Measurements from ENCODE around the gene KCNN2. TPM values are rescaled to one million over a fixed set of nuclear protein-coding genes. Genes with fewer than 3 reads are reported as not detected.

KCNN2 gene
- not detected in 2 replicates for total RNA-seq

DNA sequence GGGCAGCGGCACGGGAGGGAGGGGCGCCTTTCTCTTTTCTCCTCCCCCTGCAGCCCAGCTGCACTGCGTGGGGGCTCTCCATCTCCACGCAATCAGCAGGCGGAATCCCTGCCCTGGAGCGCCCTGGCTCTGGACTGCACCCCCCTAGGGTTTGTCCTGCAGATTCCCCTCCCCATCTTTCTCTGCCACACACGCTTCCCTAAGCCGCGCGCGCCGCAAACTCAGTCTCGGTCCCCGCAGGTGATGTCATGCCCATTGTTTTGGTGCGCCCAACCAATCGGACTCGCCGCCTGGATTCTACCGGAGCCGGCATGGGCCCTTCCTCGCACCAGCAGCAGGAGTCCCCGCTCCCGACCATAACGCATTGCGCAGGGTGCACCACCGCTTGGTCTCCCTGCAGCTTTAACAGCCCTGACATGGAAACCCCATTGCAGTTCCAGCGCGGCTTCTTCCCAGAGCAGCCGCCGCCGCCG, at the start of gene KCNN2:
Gene KCNN2 (plus strand): TSS at position 347 of the 473 bp plus-strand sequence. CDS start 70 bp downstream, at position 417.
- DNase-seq, result no peak
- Mint-ChIP-seq H3K9me3 (no peaks in the 10 kb centered on the region), H3K4me3 (peak within 1 kb of the TSS; percentile 35), H3K27me3 (peaks cover 54% of the 10 kb centered on the region), H3K27ac (peak within 1 kb of the TSS; percentile 58), H3K36me3 (ENCODE audit: low read depth) (no peaks in the 10 kb centered on the region), H3K4me1 (no peaks in the 10 kb centered on the region)
- intact Hi-C loops (cut with micrococcal nuclease), result loop anchor here (10.0 kb wide), 1 partner anchor 307 kb away; no protein-coding TSS in a partner anchor

DNA sequence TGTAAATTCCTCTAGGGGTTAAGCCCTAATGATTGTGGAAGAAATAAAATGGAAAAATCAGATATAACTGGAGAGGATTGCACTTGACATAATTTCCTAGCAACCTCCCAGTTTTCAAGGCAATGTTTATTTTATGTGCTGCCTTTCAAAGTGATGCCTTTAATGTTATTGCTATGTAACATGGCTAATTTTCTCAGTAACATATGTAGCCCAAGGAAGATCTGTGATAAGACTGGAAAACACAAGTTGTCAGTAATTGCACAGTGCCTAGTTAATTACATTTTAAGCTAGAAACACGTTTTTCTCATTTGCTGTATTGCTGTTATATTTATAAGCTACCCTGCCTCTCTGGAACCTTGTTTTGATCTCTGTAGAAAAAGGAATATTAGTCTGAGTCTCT, 49.2 kb upstream of the KCNN2 start:
- Mint-ChIP-seq H3K27me3 (no peaks in the 10 kb centered on the region), H3K4me1 (no peaks in the 10 kb centered on the region), H3K9me3 (no peaks in the 10 kb centered on the region), H3K4me3 (no peak overlapping the region), H3K36me3 (ENCODE audit: low read depth) (no peaks in the 10 kb centered on the region), H3K27ac (no peak overlapping the region)
- no peak for DNase-seq
- intact Hi-C loops (cut with micrococcal nuclease), result no loop called here

DNA sequence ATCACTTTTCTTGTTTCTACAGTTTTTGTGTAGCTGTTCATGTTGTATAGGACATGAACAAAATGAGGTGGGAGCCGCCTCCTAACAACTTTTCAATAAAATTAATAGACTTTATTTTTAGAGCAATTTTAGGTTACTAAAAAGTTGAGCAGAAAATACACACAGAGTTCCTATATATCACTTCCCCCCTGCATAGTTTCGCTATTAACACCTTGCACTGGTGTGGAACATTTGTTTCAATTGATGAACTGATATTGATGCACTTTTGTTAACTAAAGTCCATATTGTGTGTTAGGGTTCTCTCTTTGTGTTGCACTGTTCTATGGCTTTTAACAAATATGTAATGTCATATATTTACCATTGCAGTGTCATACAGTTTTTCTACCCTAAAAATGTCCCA, 47.8 kb upstream of the KCNN2 start:
- Mint-ChIP-seq H3K27ac (no peak overlapping the region), H3K36me3 (ENCODE audit: low read depth) (no peaks in the 10 kb centered on the region), H3K27me3 (no peaks in the 10 kb centered on the region), H3K4me1 (no peaks in the 10 kb centered on the region), H3K9me3 (no peaks in the 10 kb centered on the region), H3K4me3 (no peak overlapping the region)
- DNase-seq, result no peak
- intact Hi-C loops (cut with micrococcal nuclease), result no loop called here

DNA sequence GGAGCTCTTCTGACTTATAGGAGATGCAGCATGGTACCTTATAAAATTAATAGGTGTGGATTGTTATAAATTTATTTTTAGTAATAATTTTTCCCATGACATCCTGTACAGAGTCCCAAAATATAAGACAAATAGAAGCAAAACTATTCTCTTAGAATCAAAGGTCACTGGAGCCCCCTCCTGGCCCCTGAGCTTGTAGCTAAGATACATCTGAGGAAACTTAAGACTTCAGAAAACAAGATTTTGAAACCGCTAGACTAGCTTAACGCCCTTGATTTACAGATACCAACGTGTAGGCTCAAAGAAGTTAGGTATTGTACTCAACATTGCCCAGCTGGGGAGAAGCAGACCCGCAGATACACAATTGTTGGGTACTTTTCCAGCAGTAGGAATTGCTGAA, 45.7 kb upstream of the KCNN2 start:
- Mint-ChIP-seq H3K27me3 (no peaks in the 10 kb centered on the region), H3K9me3 (no peaks in the 10 kb centered on the region), H3K4me1 (no peaks in the 10 kb centered on the region), H3K36me3 (ENCODE audit: low read depth) (no peaks in the 10 kb centered on the region), H3K27ac (no peak overlapping the region), H3K4me3 (no peak overlapping the region)
- DNase-seq, result no peak
- intact Hi-C loops (cut with micrococcal nuclease), result no loop called here

DNA sequence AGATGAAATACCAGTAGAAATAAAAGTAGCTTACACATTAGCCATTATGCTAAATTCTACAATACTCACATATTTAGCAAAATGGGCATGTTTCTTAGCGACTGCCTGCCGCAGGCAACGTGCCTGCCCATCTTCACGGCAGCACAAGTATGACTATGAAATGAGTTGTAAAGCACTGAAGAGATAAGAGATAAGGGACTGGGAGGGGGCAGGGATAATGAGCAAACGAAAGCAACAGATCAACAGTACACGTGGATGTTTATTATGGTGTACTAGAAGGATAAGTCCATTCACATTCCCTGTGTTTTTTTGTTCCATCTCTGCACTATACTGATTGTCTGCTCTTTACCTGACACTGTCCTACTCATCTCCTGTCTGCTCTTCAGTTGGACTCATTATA, 44.1 kb upstream of the KCNN2 start:
- Mint-ChIP-seq H3K36me3 (ENCODE audit: low read depth) (no peaks in the 10 kb centered on the region), H3K4me3 (no peak overlapping the region), H3K27me3 (no peaks in the 10 kb centered on the region), H3K9me3 (no peaks in the 10 kb centered on the region), H3K4me1 (no peaks in the 10 kb centered on the region), H3K27ac (no peak overlapping the region)
- no peak for DNase-seq
- intact Hi-C loops (cut with micrococcal nuclease), result no loop called here

DNA sequence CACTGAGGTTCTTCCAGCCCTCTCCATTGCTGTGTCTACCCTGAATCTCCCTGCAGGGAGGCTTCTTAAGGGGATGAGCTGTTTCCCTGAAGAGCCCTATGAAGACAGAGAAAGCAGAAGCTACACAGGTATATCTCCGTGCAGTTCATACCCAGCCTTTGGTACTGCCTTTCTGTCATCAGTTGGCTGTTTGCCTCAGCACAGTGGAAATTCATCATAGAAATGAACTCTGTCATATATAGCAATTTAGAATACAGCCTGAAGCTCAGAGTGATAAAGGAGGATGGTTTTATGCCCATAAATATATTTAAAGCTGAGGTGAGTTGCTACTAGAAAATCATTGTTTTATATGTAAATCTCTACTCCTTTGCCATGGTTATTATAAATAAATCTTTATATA, 42.6 kb upstream of the KCNN2 start:
- Mint-ChIP-seq H3K27ac (no peak overlapping the region), H3K4me3 (no peak overlapping the region), H3K27me3 (no peaks in the 10 kb centered on the region), H3K9me3 (no peaks in the 10 kb centered on the region), H3K4me1 (no peaks in the 10 kb centered on the region), H3K36me3 (ENCODE audit: low read depth) (no peaks in the 10 kb centered on the region)
- intact Hi-C loops (cut with micrococcal nuclease), result no loop called here
- no peak for DNase-seq

DNA sequence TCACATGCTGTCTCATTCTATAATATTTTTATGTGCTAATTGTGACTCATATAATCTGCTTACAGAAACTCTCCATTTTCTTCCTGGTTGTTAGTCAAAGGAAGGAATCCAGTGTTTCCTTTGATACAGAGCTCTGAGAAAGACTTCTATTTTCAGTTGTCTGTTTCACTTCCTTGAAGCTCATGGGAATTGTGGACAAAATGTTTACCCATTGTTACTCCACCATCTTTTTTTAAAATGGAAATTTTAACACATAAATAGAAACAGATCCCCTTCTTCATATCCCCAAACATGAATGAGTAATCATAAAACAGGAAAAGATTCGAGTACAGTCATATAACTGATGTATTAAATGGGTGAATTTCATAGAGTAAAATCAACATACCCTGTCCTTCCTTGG, 42.0 kb upstream of the KCNN2 start:
- Mint-ChIP-seq H3K36me3 (ENCODE audit: low read depth) (no peaks in the 10 kb centered on the region), H3K4me3 (no peak overlapping the region)

DNA sequence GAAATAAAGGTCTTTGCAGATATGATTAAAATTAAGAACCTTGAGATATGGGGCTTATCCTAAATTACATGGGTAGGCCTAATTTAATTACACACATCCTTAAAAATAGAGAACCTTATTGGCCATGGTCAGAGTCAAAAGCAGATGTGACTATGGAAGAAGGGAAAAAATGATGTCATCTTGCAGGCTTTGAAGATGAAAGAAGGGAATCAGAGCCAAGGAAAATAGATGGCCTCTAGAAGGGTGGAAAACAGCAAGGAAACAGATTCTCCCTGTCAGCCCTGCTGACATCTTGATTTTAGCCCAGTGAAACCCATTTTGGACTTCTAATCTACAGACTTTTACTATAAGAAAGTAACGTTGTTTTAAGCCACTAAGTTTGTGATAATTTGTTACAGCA, 37.6 kb upstream of the KCNN2 start:
- no peaks in the 10 kb centered on the region for H3K9me3 Mint-ChIP-seq

More for the DNA sequence above, 42.0 kb upstream of the KCNN2 start:
- intact Hi-C loops (cut with micrococcal nuclease), result no loop called here
- Mint-ChIP-seq H3K4me1 (no peaks in the 10 kb centered on the region), H3K27me3 (no peaks in the 10 kb centered on the region), H3K9me3 (no peaks in the 10 kb centered on the region), H3K27ac (no peak overlapping the region)
- no peak for DNase-seq

DNA sequence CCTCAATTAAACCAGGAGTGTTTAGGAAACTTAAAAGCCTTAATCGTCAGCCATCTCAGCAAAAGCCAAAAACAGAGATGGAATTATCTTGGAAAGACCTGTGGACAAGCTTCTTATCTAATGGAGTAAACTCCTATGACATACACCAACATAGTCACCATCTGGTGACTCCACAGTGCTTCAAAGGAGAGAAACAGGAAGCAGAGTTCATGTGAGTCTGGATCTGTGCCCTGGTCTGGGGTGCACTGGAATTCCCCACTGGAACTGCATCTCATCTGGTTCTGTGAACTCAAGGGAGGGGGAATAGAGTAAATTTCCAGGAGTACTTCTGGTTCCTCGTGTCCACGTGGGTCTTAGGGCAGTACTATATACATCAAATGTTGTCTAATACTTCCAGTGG, 36.3 kb upstream of the KCNN2 start:
- Mint-ChIP-seq H3K27me3 (no peaks in the 10 kb centered on the region), H3K27ac (no peak overlapping the region), H3K4me3 (no peak overlapping the region), H3K9me3 (no peaks in the 10 kb centered on the region), H3K4me1 (no peaks in the 10 kb centered on the region), H3K36me3 (ENCODE audit: low read depth) (no peaks in the 10 kb centered on the region)
- intact Hi-C loops (cut with micrococcal nuclease), result no loop called here
- no peak for DNase-seq

More for the DNA sequence above, 37.6 kb upstream of the KCNN2 start:
- H3K27ac Mint-ChIP-seq, result no peak overlapping the region
- no peaks in the 10 kb centered on the region for H3K36me3 Mint-ChIP-seq (ENCODE audit: low read depth)
- H3K4me3 Mint-ChIP-seq, result no peak overlapping the region
- intact Hi-C loops (cut with micrococcal nuclease), result no loop called here
- H3K27me3 Mint-ChIP-seq, result no peaks in the 10 kb centered on the region
- no peak for DNase-seq
- no peaks in the 10 kb centered on the region for H3K4me1 Mint-ChIP-seq

DNA sequence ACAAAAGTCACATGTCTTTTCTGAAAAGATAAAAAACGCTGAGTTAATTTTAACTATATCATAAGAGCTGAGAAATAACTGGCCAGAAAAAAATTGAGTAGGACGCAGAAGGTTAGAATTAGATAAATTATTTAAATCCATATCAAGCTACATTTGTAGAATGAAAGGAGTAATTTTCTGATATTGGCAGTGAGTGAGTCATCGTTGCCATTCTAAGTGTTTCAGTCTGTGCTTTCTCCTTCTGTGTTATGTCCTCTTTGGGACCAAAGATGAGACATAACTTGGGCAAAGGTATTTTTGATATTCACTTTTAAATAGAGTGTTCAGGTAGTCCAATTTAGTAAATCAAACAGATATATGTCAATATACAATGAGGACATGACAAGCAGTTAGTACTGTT, 34.4 kb upstream of the KCNN2 start:
- Mint-ChIP-seq H3K9me3 (no peaks in the 10 kb centered on the region), H3K36me3 (ENCODE audit: low read depth) (no peaks in the 10 kb centered on the region), H3K4me1 (no peaks in the 10 kb centered on the region), H3K27ac (no peak overlapping the region), H3K4me3 (no peak overlapping the region), H3K27me3 (no peaks in the 10 kb centered on the region)
- no peak for DNase-seq
- intact Hi-C loops (cut with micrococcal nuclease), result no loop called here

DNA sequence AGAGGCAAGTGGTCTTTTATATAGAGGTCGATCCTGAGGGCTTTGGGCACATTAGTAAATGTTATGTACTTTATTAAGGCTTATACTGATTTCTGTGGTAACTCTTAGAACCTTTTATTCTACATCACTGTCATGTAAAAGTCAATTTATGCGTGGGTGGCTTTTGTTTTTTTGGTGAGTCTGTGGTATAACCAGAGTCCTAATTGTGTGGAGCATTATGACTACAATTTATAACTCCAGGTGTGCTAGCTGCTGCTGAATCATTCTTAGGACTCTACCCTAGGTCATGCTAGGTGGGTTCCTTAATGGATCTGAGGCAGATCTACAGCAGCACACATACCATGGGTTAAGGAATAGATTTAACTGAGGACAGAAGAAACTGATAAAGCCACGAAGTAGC, 33.9 kb upstream of the KCNN2 start:
- Mint-ChIP-seq H3K9me3 (no peaks in the 10 kb centered on the region), H3K4me3 (no peak overlapping the region), H3K27ac (no peak overlapping the region), H3K4me1 (no peaks in the 10 kb centered on the region), H3K36me3 (ENCODE audit: low read depth) (no peaks in the 10 kb centered on the region), H3K27me3 (no peaks in the 10 kb centered on the region)
- intact Hi-C loops (cut with micrococcal nuclease), result no loop called here
- DNase-seq, result no peak

DNA sequence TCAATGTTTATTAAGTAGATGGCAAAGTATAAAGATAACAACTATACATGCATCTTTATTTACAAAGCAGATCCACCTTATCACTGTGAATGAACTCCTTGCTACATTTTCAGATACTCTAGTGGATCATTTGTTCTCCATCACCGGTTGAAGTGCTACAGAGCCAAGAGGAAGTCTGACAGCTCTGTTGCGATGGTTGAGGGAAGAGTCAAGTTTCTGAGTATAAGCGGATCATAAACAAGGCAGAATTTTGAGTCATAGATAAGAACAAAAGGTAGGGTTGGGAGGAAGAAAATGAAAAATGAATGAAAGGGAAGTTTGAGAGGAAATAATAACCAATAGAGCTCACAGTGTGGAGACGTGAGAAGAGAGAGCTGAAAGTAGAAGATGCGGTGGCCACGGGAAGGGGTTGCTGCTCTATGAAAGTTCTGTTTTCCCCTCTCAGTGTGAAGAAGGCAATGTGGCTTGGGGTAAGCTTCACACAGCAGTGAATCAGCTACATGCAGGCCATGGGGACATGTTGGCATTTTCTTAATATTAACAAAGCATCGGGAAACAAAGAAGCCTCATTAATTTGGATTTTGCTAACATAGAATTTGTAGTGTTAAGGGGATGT, 30.8 kb upstream of the KCNN2 start:
- intact Hi-C loops (cut with micrococcal nuclease), result no loop called here
- no peaks in the 10 kb centered on the region for H3K9me3 Mint-ChIP-seq
- no peaks in the 10 kb centered on the region for H3K27me3 Mint-ChIP-seq
- no peak for DNase-seq
- no peaks in the 10 kb centered on the region for H3K4me1 Mint-ChIP-seq
- no peak overlapping the region for H3K4me3 Mint-ChIP-seq
- no peaks in the 10 kb centered on the region for H3K36me3 Mint-ChIP-seq (ENCODE audit: low read depth)
- H3K27ac Mint-ChIP-seq, result no peak overlapping the region

DNA sequence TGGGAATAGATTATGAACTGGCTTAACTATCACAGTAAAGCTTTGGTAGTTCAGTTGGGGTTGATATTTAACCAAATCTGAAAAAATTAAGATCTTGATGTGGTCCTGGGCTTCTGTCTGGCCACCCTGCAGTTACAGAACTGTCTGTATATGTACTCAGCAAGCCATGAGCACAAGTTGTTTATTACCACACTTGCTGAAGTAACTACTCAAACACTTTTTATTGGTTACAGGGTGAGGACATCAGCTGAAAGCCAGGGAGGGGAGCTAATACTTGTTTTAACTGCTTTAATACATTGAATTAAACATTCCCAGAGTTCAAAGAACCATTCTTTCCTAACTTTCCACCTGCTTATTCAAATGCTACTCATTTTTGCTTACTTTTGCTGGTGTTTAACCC, 29.4 kb upstream of the KCNN2 start:
- no peaks in the 10 kb centered on the region for H3K36me3 Mint-ChIP-seq (ENCODE audit: low read depth)
- H3K27me3 Mint-ChIP-seq, result no peaks in the 10 kb centered on the region
- DNase-seq, result no peak
- no peaks in the 10 kb centered on the region for H3K9me3 Mint-ChIP-seq
- intact Hi-C loops (cut with micrococcal nuclease), result no loop called here
- no peak overlapping the region for H3K27ac Mint-ChIP-seq
- no peak overlapping the region for H3K4me3 Mint-ChIP-seq
- H3K4me1 Mint-ChIP-seq, result no peaks in the 10 kb centered on the region

DNA sequence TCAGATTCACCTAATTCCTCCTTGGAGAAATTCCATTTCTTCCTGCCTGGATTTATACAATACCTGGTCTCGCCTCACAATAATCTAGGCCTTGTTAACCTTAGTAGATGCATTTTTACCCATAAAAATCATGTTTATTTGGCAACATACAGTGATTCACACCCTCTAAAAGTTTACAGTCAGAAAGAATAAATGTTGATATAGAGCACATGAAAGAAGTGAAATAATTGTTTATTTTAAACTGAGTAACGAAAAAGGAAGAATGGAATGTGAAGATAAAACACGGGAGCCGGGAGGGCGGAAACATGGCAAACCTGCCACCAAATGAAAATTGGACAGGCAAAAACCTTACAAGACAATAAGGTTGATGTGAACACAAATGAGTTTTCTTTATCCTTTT, 28.9 kb upstream of the KCNN2 start:
- Mint-ChIP-seq H3K4me1 (no peaks in the 10 kb centered on the region), H3K4me3 (no peak overlapping the region), H3K27me3 (no peaks in the 10 kb centered on the region), H3K9me3 (no peaks in the 10 kb centered on the region), H3K36me3 (ENCODE audit: low read depth) (no peaks in the 10 kb centered on the region), H3K27ac (no peak overlapping the region)
- DNase-seq, result no peak
- intact Hi-C loops (cut with micrococcal nuclease), result no loop called here

DNA sequence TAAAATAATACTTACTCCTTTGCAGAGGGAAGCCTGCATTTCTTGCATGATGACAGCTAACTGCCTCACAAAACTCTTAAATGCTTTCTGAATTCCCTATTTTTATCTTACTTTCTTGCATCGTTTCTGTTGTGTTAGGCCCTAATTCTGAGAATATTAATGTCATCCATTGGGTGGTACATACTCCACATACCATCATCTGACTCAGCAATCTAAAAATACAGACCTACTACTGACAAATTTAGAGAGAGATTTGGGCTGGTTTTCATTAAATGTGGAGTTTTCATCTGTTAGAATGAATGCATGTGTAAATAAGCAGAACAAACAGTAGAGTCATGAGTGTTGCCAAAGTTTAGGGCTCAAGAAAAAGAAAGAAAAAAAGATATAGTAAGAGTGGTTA, 26.5 kb upstream of the KCNN2 start:
- intact Hi-C loops (cut with micrococcal nuclease), result no loop called here
- Mint-ChIP-seq H3K27me3 (no peaks in the 10 kb centered on the region), H3K4me1 (no peaks in the 10 kb centered on the region), H3K27ac (no peak overlapping the region), H3K9me3 (no peaks in the 10 kb centered on the region), H3K4me3 (no peak overlapping the region), H3K36me3 (ENCODE audit: low read depth) (no peaks in the 10 kb centered on the region)
- DNase-seq, result no peak

Data from activated CD4-positive, alpha-beta T cell treated with anti-CD3 and anti-CD28 coated beads, Interleukin-2, amount 10 ng/mL, durations not matched to agents 24 days and 14 days (primary cell).